DMS 273 (cell line): ENCODE measurements around the gene FSTL4.

Experiments used
- DNase-seq: peaks from one replicate; lab custom pipeline; 2025; ENCODE audit not compliant: unreplicated experiment; lab: John Stamatoyannopoulos, UW

The FSTL4 gene

GRCh38 chr5:133354323-133355185 is 257.8 kb downstream of the FSTL4 start:
- no peak for DNase-seq

GRCh38 chr5:133353741-133354140 is 258.6 kb downstream of the FSTL4 start:
- DNase-seq, result no peak

- no peak for DNase-seq
Measured at GRCh38 chr5:133348406-133348805, 263.9 kb downstream of the FSTL4 start.

- no peak for DNase-seq
Measured at GRCh38 chr5:133347039-133347438, 265.3 kb downstream of the FSTL4 start.

GRCh38 chr5:133344266-133344665 is 268.1 kb downstream of the FSTL4 start:
- no peak for DNase-seq

GRCh38 chr5:133343196-133343595 is 269.1 kb downstream of the FSTL4 start:
- DNase-seq, result no peak

- DNase-seq, result peak; percentile 15
Measured at GRCh38 chr5:133341915-133342710, 270.2 kb downstream of the FSTL4 start.

- no peak for DNase-seq
Measured at GRCh38 chr5:133341296-133341695, 271.0 kb downstream of the FSTL4 start.

GRCh38 chr5:133340822-133341221 is 271.5 kb downstream of the FSTL4 start:
- DNase-seq, result no peak

GRCh38 chr5:133340002-133340755 is 272.2 kb downstream of the FSTL4 start:
- no peak for DNase-seq

- no peak for DNase-seq
Measured at GRCh38 chr5:133338504-133339355, 273.6 kb downstream of the FSTL4 start.

GRCh38 chr5:133337795-133338445 is 274.4 kb downstream of the FSTL4 start:
- DNase-seq, result no peak

GRCh38 chr5:133336969-133337410 is 275.4 kb downstream of the FSTL4 start:
- no peak for DNase-seq

GRCh38 chr5:133336121-133336968 is 276.0 kb downstream of the FSTL4 start:
- DNase-seq, result no peak

GRCh38 chr5:133334796-133335639 is 277.3 kb downstream of the FSTL4 start:
- no peak for DNase-seq

GRCh38 chr5:133333326-133334150 is 278.8 kb downstream of the FSTL4 start:
- DNase-seq, result no peak

GRCh38 chr5:133332439-133333024 is 279.8 kb downstream of the FSTL4 start:
- DNase-seq, result no peak
